IPS DF 6.9 (cell line): Measurements from ENCODE around the gene PPRC1.

Source experiments
- DNase-seq: peaks from one replicate; pipeline ENCODE4 v3.0.0-alpha.2; 2013; ENCODE audit warnings: low read depth, low spot score
- H3K27ac ChIP-seq: one replicate; pipeline ENCODE4 v1.5.1; 2013; ENCODE audit warnings: low read length, control low read depth
- H3K27me3 ChIP-seq: 2 replicates; pipeline ENCODE4 v1.6.1; 2013; ENCODE audit warnings: mild to moderate bottlenecking, low read length; ENCODE audit not compliant: control insufficient read depth, insufficient read depth
- H3K36me3 ChIP-seq: 2 replicates; pipeline ENCODE4 v1.6.1; 2013; ENCODE audit warnings: low read length; ENCODE audit not compliant: control insufficient read depth, insufficient read depth
- H3K4me1 ChIP-seq: 2 replicates; pipeline ENCODE4 v1.6.1; 2013; ENCODE audit warnings: low read length; ENCODE audit not compliant: control insufficient read depth, insufficient read depth
- H3K4me3 ChIP-seq: 2 replicates; pipeline ENCODE4 v1.5.1; 2013; ENCODE audit warnings: mild to moderate bottlenecking, low read length
- H3K9me3 ChIP-seq: 2 replicates; pipeline ENCODE4 v1.6.1; 2013; ENCODE audit warnings: low read length, inconsistent platforms; ENCODE audit not compliant: control insufficient read depth, insufficient read depth
- WGBS: extraction: QIAGEN DNeasy Blood & Tissue Kit; methylation state at CpG from one replicate; pipeline ENCODE4 v1.1.7; 2013; ENCODE audit warnings: mixed read lengths, missing lambda C conversion rate; ENCODE audit not compliant: insufficient read length, insufficient coverage; 5-methylcytosine and 5-hydroxymethylcytosine counted together

PPRC1 gene

GRCh38 chr10:102119417-102120141 is 13.3 kb upstream of the PPRC1 start:
- Histone ChIP-seq H3K27ac (no peak overlapping the region), H3K27me3 (no peaks in the 10 kb centered on the region), H3K9me3 (no peaks in the 10 kb centered on the region), H3K4me3 (peak overlapping the region; percentile 93; the same call in 1 of the 2 replicates), H3K4me1 (peaks cover 24% of the 10 kb centered on the region), H3K36me3 (no peaks in the 10 kb centered on the region)
- WGBS: no CpG with 5 or more reads among the region's 22 CpGs
- DNase-seq: no peak

GRCh38 chr10:102120142-102120990 is 12.5 kb upstream of the PPRC1 start, which contains the start of gene LDB1:
Gene LDB1 (minus strand): TSS chr10:102120368. CDS start chr10:102120110, 258 bp downstream.
- no peaks in the 10 kb centered on the region for H3K36me3 ChIP-seq
- H3K9me3 ChIP-seq: no peaks in the 10 kb centered on the region
- DNase-seq: no peak
- no peak within 1 kb of the TSS for H3K27ac ChIP-seq
- peaks cover 23% of the 10 kb centered on the region for H3K4me1 ChIP-seq
- H3K27me3 ChIP-seq: no peaks in the 10 kb centered on the region
- H3K4me3 ChIP-seq: peak within 1 kb of the TSS; percentile 93; the same call in 1 of the 2 replicates
- no CpG with 5 or more reads among the region's 104 CpGs for WGBS

- Histone ChIP-seq H3K27ac (no peak overlapping the region), H3K4me3 (peak overlapping the region; percentile 93; the same call in 1 of the 2 replicates), H3K27me3 (no peaks in the 10 kb centered on the region), H3K4me1 (peaks cover 20% of the 10 kb centered on the region), H3K36me3 (no peaks in the 10 kb centered on the region), H3K9me3 (no peaks in the 10 kb centered on the region)
- DNase-seq: peak; percentile 97
- WGBS: no CpG with 5 or more reads among the region's 15 CpGs
Observed at GRCh38 chr10:102120991-102121738, 11.7 kb upstream of the PPRC1 start.

GRCh38 chr10:102121739-102122372 is 11.0 kb upstream of the PPRC1 start:
- no peak for DNase-seq
- Histone ChIP-seq H3K4me1 (peaks cover 20% of the 10 kb centered on the region), H3K9me3 (no peaks in the 10 kb centered on the region), H3K36me3 (no peaks in the 10 kb centered on the region), H3K27ac (peak overlapping the region; percentile 28), H3K27me3 (no peaks in the 10 kb centered on the region), H3K4me3 (no peak overlapping the region; the same call in 1 of the 2 replicates)
- WGBS: no CpG with 5 or more reads among the region's 6 CpGs

GRCh38 chr10:102122450-102122849 is 10.4 kb upstream of the PPRC1 start:
- H3K27me3 ChIP-seq: no peaks in the 10 kb centered on the region
- no peaks in the 10 kb centered on the region for H3K36me3 ChIP-seq
- DNase-seq: no peak
- peaks cover 17% of the 10 kb centered on the region for H3K4me1 ChIP-seq
- H3K9me3 ChIP-seq: no peaks in the 10 kb centered on the region
- WGBS: no CpG with 5 or more reads among the region's 1 CpG
- no peak overlapping the region for H3K27ac ChIP-seq
- no peak overlapping the region for H3K4me3 ChIP-seq

GRCh38 chr10:102123223-102123622 is 9.6 kb upstream of the PPRC1 start:
- Histone ChIP-seq H3K9me3 (no peaks in the 10 kb centered on the region), H3K36me3 (no peaks in the 10 kb centered on the region), H3K27me3 (no peaks in the 10 kb centered on the region), H3K4me3 (no peak overlapping the region), H3K4me1 (peaks cover 12% of the 10 kb centered on the region), H3K27ac (no peak overlapping the region)
- DNase-seq: no peak
- WGBS: no CpG with 5 or more reads among the region's 3 CpGs

- no CpG with 5 or more reads among the region's 8 CpGs for WGBS
- Histone ChIP-seq H3K4me3 (no peak overlapping the region), H3K27me3 (no peaks in the 10 kb centered on the region), H3K36me3 (no peaks in the 10 kb centered on the region), H3K4me1 (0 out of 2 replicates have a peak, but pooled peaks cover 3% of the 10 kb centered on the region), H3K27ac (no peak overlapping the region), H3K9me3 (no peaks in the 10 kb centered on the region)
- no peak for DNase-seq
Observed at GRCh38 chr10:102131286-102132170, 1.3 kb upstream of the PPRC1 start.

- H3K4me1 ChIP-seq: 0 out of 2 replicates have a peak, but pooled peaks cover 3% of the 10 kb centered on the region
- no peaks in the 10 kb centered on the region for H3K9me3 ChIP-seq
- DNase-seq: no peak
- no peak overlapping the region for H3K27ac ChIP-seq
- H3K4me3 ChIP-seq: peak overlapping the region; percentile 68; the same call in 1 of the 2 replicates
- H3K27me3 ChIP-seq: no peaks in the 10 kb centered on the region
- no peaks in the 10 kb centered on the region for H3K36me3 ChIP-seq
- no CpG with 5 or more reads among the region's 8 CpGs for WGBS
Observed at GRCh38 chr10:102132193-102132562, 662 bp upstream of the PPRC1 start.
